ENCODE results near the gene NAALAD2. TPM values are rescaled to one million over a fixed set of nuclear protein-coding genes. Genes with fewer than 3 reads are reported as not detected.

NAALAD2 gene
- total and polyA plus RNA-seq, 10 donors: 0.67 to 12.3 (median 4.5) TPM

DNA sequence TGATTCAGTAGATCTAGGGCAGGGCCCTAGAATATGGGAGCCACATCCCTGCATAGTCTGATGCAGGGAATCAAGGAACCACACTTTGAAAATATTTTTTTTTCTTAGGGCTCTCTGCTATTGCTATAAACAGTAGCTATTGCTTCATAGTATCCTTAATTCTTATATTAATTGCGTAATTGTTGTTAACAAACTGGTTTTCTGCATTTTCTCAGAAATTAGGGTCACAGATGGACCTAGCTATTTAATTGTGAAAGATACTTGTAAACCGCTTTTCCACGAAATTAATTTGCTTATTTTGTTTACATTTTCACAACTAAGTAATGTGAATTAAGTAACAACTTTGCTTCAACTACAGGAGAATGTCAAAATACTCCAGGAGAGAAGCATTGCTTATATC, 34.1 kb downstream of the NAALAD2 start:
- H3K27ac ChIP-seq: no peak overlapping the region
- peaks cover 0 to 5% (median 0%) of the 10 kb centered on the region in 6 donors for H3K36me3 ChIP-seq
- TF ChIP-seq CTCF (IDR thresholded peaks at IDR 0.05 in 8 of 11, conservative IDR thresholded peaks at IDR 0.05 in 3 of 11) (no peak), POLR2A (IDR thresholded peaks at IDR 0.05) (no peak), POLR2AphosphoS5 (IDR thresholded peaks at IDR 0.05) (no peak)
- H3K9me3 ChIP-seq: peaks cover 0 to 4% (median 0%) of the 10 kb centered on the region in 8 donors
- H3K27me3 ChIP-seq (replicated peaks in 1 of 7): no peaks in the 10 kb centered on the region
- WGBS, 5 donors: 80 to 90% (median 84%) methylated on average over 3 of the region's 3 CpGs
- H3K4me1 ChIP-seq: no peaks in the 10 kb centered on the region
- DNase-seq: no peak
- intact Hi-C loops (cut with DNase I; ENCODE audit: low total_unique reads): no loop called here
- H3K4me3 ChIP-seq: no peak overlapping the region

GRCh38 chr11:90171359-90171758, 36.9 kb downstream of the NAALAD2 start:
- Histone ChIP-seq H3K27ac (no peak overlapping the region), H3K9me3 (peaks cover 0 to 4% (median 0%) of the 10 kb centered on the region in 8 donors), H3K36me3 (peaks cover 0 to 5% (median 0%) of the 10 kb centered on the region in 6 donors), H3K27me3 (replicated peaks in 1 of 7) (no peaks in the 10 kb centered on the region), H3K4me1 (no peaks in the 10 kb centered on the region), H3K4me3 (no peak overlapping the region)
- DNase-seq: no peak
- TF ChIP-seq POLR2AphosphoS5 (IDR thresholded peaks at IDR 0.05): no peak
- intact Hi-C loops (cut with DNase I; ENCODE audit: low total_unique reads): no loop called here

DNA sequence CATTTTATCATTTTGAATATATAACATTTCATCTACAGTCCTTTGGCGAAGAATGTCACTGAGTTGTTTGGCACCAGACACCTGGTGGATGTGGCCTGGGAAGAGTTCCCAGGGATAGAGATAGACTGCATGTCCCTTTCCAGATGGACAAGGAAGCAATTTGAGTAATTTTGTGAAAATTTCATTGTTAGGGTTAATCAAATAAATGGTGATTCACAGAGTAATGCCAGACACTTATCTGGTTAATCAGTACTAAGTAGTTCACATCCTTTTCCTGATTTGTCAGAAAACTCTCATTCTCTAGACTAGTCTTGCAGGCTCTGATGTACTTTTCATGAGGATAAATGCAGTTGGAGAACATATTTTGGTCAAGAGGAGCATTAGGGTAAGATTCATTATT, 41.6 kb downstream of the NAALAD2 start:
- Histone ChIP-seq H3K4me1 (no peaks in the 10 kb centered on the region), H3K36me3 (no peaks in the 10 kb centered on the region), H3K27ac (no peak overlapping the region), H3K9me3 (no peaks in the 10 kb centered on the region), H3K4me3 (no peak overlapping the region), H3K27me3 (replicated peaks in 1 of 7) (no peaks in the 10 kb centered on the region)
- intact Hi-C loops (cut with DNase I; ENCODE audit: low total_unique reads): no loop called here
- TF ChIP-seq POLR2A (IDR thresholded peaks at IDR 0.05) (no peak), CTCF (IDR thresholded peaks at IDR 0.05 in 8 of 11, conservative IDR thresholded peaks at IDR 0.05 in 3 of 11) (no peak), POLR2AphosphoS5 (IDR thresholded peaks at IDR 0.05) (no peak)
- WGBS, 5 donors: 86 to 100% (median 95%) methylated on average over 1 of the region's 1 CpG
- DNase-seq: no peak

GRCh38 chr11:90178751-90179150, 44.3 kb downstream of the NAALAD2 start:
- WGBS, 5 donors: 89 to 95% (median 94%) methylated on average over 2 of the region's 2 CpGs
- peaks cover 0 to 4% (median 0%) of the 10 kb centered on the region in 6 donors for H3K36me3 ChIP-seq
- TF ChIP-seq CTCF (IDR thresholded peaks at IDR 0.05 in 8 of 11, conservative IDR thresholded peaks at IDR 0.05 in 3 of 11) (no peak), POLR2A (IDR thresholded peaks at IDR 0.05) (no peak), POLR2AphosphoS5 (IDR thresholded peaks at IDR 0.05) (no peak)
- H3K27me3 ChIP-seq (replicated peaks in 1 of 7): no peaks in the 10 kb centered on the region
- H3K27ac ChIP-seq: no peak overlapping the region
- no peak for DNase-seq
- H3K4me3 ChIP-seq: no peak overlapping the region
- no peaks in the 10 kb centered on the region for H3K4me1 ChIP-seq
- intact Hi-C loops (cut with DNase I; ENCODE audit: low total_unique reads): no loop called here
- H3K9me3 ChIP-seq: no peaks in the 10 kb centered on the region

- H3K36me3 ChIP-seq: peaks cover 0 to 4% (median 0%) of the 10 kb centered on the region in 6 donors
- no peaks in the 10 kb centered on the region for H3K9me3 ChIP-seq
- WGBS, 5 donors: 41 to 99% (median 88%) methylated on average over 2 of the region's 2 CpGs
- intact Hi-C loops (cut with DNase I; ENCODE audit: low total_unique reads): no loop called here
- H3K4me3 ChIP-seq: no peak overlapping the region
- H3K4me1 ChIP-seq: no peaks in the 10 kb centered on the region
- H3K27ac ChIP-seq: no peak overlapping the region
- TF ChIP-seq POLR2AphosphoS5 (IDR thresholded peaks at IDR 0.05): no peak
- no peak for TF ChIP-seq CTCF (IDR thresholded peaks at IDR 0.05 in 8 of 11, conservative IDR thresholded peaks at IDR 0.05 in 3 of 11)
- no peak for TF ChIP-seq POLR2A (IDR thresholded peaks at IDR 0.05)
- H3K27me3 ChIP-seq (replicated peaks in 1 of 7): no peaks in the 10 kb centered on the region
- DNase-seq: no peak
These were observed 45.5 kb downstream of the NAALAD2 start for GRCh38 chr11:90179923-90180322.

All from spleen (tissue), 11 donors.